ENCODE results near the gene ELOA.
"Not testable (repeated sequence)": the region's sequence is repeated elsewhere in the genome, so short reads cannot be mapped to it uniquely, and the experiment has no call there.

ELOA gene

GRCh38 chr1:23790696-23791515 is 47.6 kb downstream of the ELOA start, which contains the start of gene LYPLA2:
LYPLA2 (plus strand) TSS chr1:23791145; CDS start chr1:23792683, 1,538 bp downstream.
- peak; percentile 58 for DNase-seq

- no peak for DNase-seq
Measured at GRCh38 chr1:23791516-23792047, 48.3 kb downstream of the ELOA start.

GRCh38 chr1:23792151-23792945 is 49.1 kb downstream of the ELOA start:
- no peak for DNase-seq

- DNase-seq, result no peak
Measured at GRCh38 chr1:23793018-23793781, 49.9 kb downstream of the ELOA start.

- DNase-seq, result no peak
Measured at GRCh38 chr1:23793861-23794731, 50.8 kb downstream of the ELOA start.

GRCh38 chr1:23794732-23795182 is 51.5 kb downstream of the ELOA start:
- not testable (repeated sequence) for DNase-seq

GRCh38 chr1:23795676-23796465 is 52.6 kb downstream of the ELOA start:
- no peak for DNase-seq

- DNase-seq, result no peak
Measured at GRCh38 chr1:23796466-23797271, 53.4 kb downstream of the ELOA start.

GRCh38 chr1:23797478-23798448 is 54.5 kb downstream of the ELOA start:
- DNase-seq, result no peak

GRCh38 chr1:23798662-23799142 is 55.4 kb downstream of the ELOA start:
- DNase-seq, result no peak

- DNase-seq, result no peak
Measured at GRCh38 chr1:23799255-23799569, 55.9 kb downstream of the ELOA start.

GRCh38 chr1:23799570-23800399 is 56.5 kb downstream of the ELOA start:
- no peak for DNase-seq

GRCh38 chr1:23800400-23801337 is 57.4 kb downstream of the ELOA start, which contains the start of gene GALE:
GALE (minus strand) TSS chr1:23800754; CDS start chr1:23799007, 1,747 bp downstream.
- peak; percentile 76 for DNase-seq

- DNase-seq, result no peak
Measured at GRCh38 chr1:23801338-23801748, 58.1 kb downstream of the ELOA start.

- DNase-seq, result no peak
Measured at GRCh38 chr1:23801876-23802275, 58.6 kb downstream of the ELOA start.

GRCh38 chr1:23802809-23803342 is 59.6 kb downstream of the ELOA start:
- DNase-seq, result not testable (repeated sequence)
